Eye (tissue), 1 donor: Measurements from ENCODE around the gene NDST3.
"Not testable (repeated sequence)": the region's sequence is repeated elsewhere in the genome, so short reads cannot be mapped to it uniquely, and the experiment has no call there.

Experiments used
- DNase-seq: peaks from one replicate; pipeline ENCODE4 v3.0.0-alpha.2; 2015

The NDST3 gene

GRCh38 chr4:118190903-118191302 lies 156.6 kb downstream of the NDST3 start:
- no peak for DNase-seq

GRCh38 chr4:118193421-118193820 lies 159.1 kb downstream of the NDST3 start:
- DNase-seq = no peak

DNA sequence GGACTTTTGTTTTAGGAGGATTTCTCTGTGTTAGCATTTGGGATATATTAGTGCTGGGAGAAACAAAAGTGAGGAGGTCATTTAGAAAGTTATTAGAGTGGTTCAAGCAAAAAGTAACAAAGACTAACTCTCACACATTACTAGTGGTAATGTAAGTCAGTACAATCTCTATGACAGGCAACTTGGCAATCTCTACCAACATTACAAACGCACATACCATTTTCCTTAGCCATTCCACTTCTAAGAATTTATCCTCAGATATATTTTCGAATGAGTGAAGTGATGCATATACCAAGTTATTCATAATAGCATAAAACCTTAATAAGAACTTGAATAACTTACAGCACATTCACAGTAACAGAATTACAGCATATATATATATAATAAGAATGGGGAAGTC lies 172.3 kb downstream of the NDST3 start:
- DNase-seq = no peak

- no peak for DNase-seq
Measured at GRCh38 chr4:118213101-118213500, 178.8 kb downstream of the NDST3 start.

- DNase-seq = no peak
Measured at GRCh38 chr4:118215826-118216225, 181.5 kb downstream of the NDST3 start.

- DNase-seq = no peak
Measured at GRCh38 chr4:118221227-118221800, 187.0 kb downstream of the NDST3 start.

DNA sequence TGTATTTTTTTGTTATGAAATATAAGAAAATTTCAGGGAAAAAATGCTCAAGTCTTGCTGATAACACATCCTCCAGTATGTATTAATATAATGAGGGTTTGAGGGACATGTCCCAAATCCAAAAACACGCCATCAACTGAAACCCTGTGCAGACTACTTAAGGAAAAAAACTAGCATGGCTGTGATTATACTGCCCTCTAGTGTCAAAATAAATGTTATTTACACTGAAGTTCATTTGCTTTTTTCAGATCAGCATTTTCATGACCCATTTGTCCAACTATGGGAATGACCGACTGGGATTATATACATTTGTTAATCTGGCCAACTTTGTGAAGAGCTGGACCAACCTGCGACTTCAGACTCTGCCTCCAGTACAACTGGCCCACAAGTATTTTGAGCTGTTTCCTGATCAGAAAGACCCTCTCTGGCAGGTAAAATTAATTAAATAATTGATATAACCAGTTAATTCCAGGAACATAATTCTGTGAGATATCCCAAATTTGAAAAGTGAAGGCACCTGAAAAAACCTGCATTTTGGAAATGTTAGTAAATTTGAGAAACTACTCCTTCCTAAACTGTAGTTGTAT lies 190.1 kb downstream of the NDST3 start:
- peak; percentile 84 for DNase-seq

- DNase-seq = no peak
Measured at GRCh38 chr4:118225511-118225910, 191.2 kb downstream of the NDST3 start.

- no peak for DNase-seq
Measured at GRCh38 chr4:118226311-118227010, 192.2 kb downstream of the NDST3 start.

DNA sequence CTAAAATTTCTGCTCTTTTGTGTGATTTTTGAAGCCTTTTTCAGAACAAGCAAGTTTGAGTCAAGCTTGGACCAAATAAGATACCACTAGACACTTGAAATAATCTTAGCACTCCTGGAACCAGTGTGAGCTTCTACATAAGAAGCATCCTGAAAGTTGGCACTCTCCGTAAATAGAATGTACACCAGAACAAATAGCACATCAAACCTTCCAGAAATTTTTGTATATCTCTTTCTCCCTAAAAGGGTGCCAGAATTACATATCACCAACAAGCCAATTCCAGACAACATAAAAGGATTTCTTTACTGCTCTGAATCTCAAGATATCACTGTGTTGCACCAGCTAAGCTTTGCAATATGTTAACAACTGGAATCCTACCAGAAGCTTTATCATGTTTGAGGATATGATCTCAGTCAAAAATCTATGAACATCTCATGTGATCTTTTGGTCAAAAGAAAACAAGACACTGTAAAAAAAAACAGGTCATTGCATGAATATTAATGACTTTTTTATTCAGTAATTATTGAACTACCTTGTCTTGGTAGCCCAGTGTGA lies 201.4 kb downstream of the NDST3 start:
- no peak for DNase-seq

DNA sequence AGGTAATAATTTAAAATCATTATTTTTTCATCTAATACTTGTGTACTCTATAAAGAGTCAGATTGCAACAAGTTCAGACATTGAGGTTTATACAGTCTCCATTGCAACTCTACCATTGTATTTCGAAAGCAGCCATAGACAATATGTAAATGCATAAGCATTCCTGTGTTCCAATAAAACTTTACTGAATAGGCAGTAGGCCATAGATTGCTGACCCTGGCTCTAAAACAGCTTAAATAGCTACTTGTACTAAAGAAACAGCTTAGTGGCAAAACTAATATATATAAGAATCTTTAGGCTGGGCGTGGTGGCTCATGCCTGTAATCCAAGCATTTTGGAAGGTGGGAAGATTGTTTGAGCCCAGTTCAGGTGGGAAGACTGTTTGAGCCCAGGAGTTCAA lies 203.2 kb downstream of the NDST3 start:
- no peak for DNase-seq

DNA sequence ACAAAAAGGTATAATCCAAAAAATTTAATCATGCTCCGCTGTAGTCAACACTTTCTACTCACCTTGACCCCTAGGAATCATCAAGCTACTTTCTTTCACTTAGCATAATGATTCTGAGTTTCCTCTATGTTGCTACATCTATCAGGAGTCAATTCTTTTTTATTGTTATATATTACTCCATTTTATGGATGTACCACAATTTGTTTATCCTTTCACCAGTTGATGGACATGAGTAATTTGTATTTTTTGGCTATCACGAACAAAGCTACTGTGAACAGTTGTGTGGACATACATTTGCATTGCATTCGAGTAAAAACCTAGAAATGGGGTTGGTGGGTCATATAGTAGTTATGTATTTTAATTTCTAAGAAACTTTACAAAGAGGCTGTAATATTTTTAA lies 215.6 kb downstream of the NDST3 start:
- DNase-seq = no peak

DNA sequence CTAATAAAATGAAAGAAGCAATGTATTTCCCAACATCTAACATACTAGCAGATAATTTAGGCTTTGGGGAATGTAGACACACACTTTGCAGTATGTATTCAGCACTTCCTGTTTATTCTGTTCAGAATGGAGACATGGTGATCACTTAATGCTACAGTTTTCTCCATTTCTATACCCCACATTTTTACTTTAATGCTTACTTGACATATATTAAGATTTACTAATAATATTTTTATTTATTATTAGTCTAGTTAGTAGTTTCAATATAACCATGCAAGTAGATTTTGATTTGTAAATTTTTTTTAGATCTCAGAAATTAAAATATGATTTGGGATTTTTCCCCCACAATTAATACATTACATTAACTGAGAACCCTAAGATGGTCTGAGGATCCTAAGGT lies 220.1 kb downstream of the NDST3 start:
- no peak for DNase-seq

DNA sequence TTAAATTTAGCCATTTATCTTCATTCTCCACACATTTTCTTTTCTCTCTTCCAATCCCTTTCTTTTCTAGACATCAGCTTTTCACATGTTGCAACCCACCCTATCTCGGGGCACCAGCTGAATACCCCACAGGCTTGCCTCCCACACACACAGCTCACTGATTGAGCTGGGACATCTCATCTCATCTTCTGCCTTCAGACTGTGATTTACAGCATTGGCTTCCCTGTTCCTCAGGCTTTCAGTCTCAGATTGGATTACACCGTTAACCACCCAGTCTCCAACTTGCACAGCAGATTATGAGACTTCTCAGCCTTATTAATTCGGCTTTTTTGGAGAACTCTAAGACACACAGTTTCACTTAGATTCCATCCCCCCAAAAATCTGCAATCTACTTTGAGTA lies 224.8 kb downstream of the NDST3 start:
- no peak for DNase-seq

DNA sequence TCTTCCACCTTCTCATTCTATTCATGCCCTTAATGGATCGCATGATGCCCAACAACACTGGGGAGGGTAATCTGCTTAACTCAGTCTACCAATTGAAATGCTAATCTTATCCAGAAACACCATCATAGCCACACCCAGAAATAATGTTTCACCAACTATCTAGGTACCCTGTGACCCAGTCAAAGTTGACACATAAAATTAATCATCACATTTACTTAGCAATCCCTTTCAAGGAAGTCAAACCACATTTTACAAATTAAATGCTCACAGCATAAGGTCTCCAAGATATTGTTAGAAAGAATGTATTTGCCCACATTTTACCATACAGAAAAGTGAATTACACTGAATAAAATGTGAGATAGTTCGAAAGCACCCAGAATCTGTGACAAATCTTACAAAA lies 226.0 kb downstream of the NDST3 start:
- DNase-seq = no peak

- DNase-seq = no peak
Measured at GRCh38 chr4:118264096-118264495, 229.8 kb downstream of the NDST3 start.

- peak; percentile 77 for DNase-seq
Measured at GRCh38 chr4:118265312-118266144, 231.2 kb downstream of the NDST3 start.

DNA sequence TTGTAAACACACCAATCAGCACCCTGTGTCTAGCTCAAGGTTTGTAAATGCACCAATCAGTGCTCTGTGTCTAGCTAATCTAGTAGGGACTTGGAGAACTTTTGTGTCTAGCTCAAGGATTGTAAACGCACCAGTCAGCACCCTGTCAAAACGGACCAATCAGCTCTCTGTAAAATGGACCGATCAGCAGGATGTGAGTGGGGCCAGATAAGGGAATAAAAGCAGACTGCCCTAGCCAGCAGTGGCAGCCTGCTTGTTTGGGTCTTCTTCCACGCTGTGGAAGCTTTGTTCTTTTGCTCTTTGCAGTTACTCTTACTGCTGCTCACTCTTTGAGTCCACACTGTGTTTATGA lies 231.8 kb downstream of the NDST3 start:
- DNase-seq = not testable (repeated sequence)

GRCh38 chr4:118268780-118269179 lies 234.5 kb downstream of the NDST3 start:
- no peak for DNase-seq

GRCh38 chr4:118270492-118270891 lies 236.2 kb downstream of the NDST3 start:
- peak; percentile 80 for DNase-seq

GRCh38 chr4:118271788-118272187 lies 237.5 kb downstream of the NDST3 start:
- DNase-seq = no peak

DNA sequence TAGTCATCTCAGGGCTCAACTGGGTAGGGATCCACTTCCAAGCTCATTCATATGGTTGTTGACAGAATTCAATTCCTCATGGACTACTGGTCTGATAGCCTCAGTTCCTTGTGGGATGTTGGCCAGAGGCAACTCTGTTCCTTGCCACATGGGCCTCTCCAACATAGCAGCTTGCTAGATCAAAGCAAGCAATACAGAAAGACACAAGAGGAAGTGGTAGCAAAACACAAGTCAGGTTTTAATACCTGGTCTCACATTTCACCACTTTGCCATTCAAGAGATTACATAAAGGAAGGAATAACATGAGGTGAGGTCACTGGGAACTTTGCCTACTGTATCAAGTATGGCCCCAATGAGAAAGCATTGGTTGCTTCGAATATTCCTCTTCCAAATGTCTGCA lies 239.4 kb downstream of the NDST3 start:
- DNase-seq = no peak

DNA sequence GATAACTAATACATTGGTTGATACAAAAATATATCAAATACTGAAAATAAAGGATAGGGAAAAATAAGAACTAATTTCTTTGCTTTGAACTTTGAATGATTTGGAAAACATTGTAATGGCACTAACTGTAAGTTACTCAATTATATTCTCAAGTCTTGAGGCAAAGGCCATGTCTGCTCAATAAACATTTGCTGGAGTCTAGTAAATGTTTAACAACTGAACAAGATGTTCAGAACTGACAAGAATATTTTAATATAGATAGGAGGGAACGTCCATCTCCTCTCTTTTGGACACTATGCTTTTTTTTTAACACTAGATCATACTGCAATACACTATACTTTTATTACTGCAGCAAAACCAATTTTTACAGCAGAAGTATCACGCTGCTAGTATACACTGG lies 242.3 kb downstream of the NDST3 start:
- DNase-seq = no peak

DNA sequence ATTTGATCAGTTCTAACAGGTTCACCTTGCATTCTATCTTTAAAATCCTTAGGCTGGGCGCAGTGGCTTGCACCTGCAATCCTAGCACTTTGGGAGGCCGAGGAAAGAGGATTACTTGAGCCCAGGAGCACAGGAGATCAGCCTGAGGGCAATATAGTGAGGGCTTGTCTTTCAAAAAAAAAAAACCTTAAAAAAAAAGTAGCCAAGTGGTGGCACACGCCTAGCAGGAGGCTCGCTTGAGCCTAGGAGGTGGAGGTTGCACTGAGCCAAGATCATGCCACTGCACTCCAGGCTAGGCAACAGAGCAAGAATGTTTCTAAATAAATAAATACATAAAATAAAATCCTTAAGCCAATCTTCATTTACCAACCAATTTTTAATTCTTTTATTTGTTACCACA lies 243.0 kb downstream of the NDST3 start:
- no peak for DNase-seq
